Suprapubic skin (tissue), 4 donors: ENCODE data around the gene MED26. TPM values are rescaled to one million over a fixed set of nuclear protein-coding genes. Genes with fewer than 3 reads are reported as not detected.

ENCODE experiments used
- DNase-seq, 2 donors: peaks; one replicate each; pipeline ENCODE4 v3.0.0-alpha.2; 2019; ENCODE audit warnings: low spot score in 2 of 2
- H3K27ac ChIP-seq: fragments of 200-600 bp; sonication (generic); one replicate; pipeline ENCODE4 v1.5.1; 2019
- H3K27me3 ChIP-seq: fragments of 200-600 bp; sonication (generic); one replicate; pipeline ENCODE4 v1.5.1; 2019
- H3K36me3 ChIP-seq: fragments of 200-600 bp; sonication (generic); one replicate; pipeline ENCODE4 v1.5.1; 2019
- H3K4me1 ChIP-seq: fragments of 200-600 bp; sonication (generic); one replicate; pipeline ENCODE4 v1.5.1; 2019
- H3K4me3 ChIP-seq: fragments of 200-600 bp; sonication (generic); one replicate; pipeline ENCODE4 v1.5.1; 2019; ENCODE audit warnings: mild to moderate bottlenecking
- H3K9me3 ChIP-seq: fragments of 200-600 bp; sonication (generic); one replicate; pipeline ENCODE4 v1.5.1; 2019
- EP300 ChIP-seq: sonication (generic); formaldehyde crosslinking; IDR thresholded peaks from one replicate; pipeline ENCODE4 v1.6.1; 2017; ENCODE audit warnings: antibody characterized with exemption
- POLR2A ChIP-seq, 2 donors: fragments of 450-650 bp; IDR thresholded peaks; one replicate each; pipeline ENCODE4 v1.6.1; 2017; ENCODE audit warnings: antibody characterized with exemption in 2 of 2, mild to moderate bottlenecking in 2 of 2, moderate library complexity in 2 of 2
- POLR2AphosphoS5 ChIP-seq, 3 donors: sonication (generic); formaldehyde crosslinking; IDR thresholded peaks; one replicate each; pipeline ENCODE4 v1.6.1; 2017; ENCODE audit warnings: antibody characterized with exemption in 3 of 3
- WGBS: methylation state at CpG from one replicate; pipeline ENCODE4 v1.1.5; 2018; 5-methylcytosine and 5-hydroxymethylcytosine counted together
- total RNA-seq, 4 donors: library from RNA; depleted of rRNA; stranded (reverse); fragments of >200 nt; gene quantifications; one replicate each; pipeline ENCODE4 v1.1.0, GENCODE V29; 2016
- TF ChIP-seq, protein P1 (sequence below), 2 donors: fragments of 200-600 bp in 1 of 2; fragments of 450-650 bp in 1 of 2; sonication (generic) in 1 of 2; IDR thresholded peaks; one replicate each; pipeline ENCODE4 v1.5.1; 2016 to 2019; ENCODE audit warnings: antibody characterized with exemption in 2 of 2, mild to moderate bottlenecking in 1 of 2, moderate library complexity in 1 of 2

Gene MED26
- total RNA-seq, 4 donors from 2014 or later = 13.1 to 15.4 (median 14.6) TPM

DNA sequence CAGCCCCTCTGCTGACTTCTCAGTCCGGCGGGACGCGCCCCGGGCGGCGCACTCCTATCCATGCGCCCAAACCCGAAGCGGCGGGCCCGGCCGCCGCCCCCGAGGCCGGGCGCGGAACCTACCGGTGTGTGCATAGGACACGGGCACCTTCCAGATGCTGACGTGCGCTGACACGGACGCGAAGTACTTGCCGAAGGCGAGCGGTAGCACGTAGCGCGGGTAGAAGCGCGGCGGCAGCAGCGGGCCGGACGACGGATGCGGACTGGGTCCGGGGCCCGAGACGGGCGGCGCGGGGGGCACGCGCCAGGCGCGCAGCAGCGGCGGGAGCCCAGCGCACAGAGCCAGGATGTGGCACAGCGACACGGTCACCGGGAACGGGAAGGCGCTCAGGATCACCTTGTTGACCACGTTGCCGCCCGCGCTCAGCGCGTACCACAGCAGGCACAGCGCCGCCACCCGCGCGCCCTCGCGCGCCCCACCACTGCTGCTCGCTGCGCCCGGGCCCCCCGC lies 56.1 kb downstream of the MED26 start:
- TF ChIP-seq, protein P1, sequence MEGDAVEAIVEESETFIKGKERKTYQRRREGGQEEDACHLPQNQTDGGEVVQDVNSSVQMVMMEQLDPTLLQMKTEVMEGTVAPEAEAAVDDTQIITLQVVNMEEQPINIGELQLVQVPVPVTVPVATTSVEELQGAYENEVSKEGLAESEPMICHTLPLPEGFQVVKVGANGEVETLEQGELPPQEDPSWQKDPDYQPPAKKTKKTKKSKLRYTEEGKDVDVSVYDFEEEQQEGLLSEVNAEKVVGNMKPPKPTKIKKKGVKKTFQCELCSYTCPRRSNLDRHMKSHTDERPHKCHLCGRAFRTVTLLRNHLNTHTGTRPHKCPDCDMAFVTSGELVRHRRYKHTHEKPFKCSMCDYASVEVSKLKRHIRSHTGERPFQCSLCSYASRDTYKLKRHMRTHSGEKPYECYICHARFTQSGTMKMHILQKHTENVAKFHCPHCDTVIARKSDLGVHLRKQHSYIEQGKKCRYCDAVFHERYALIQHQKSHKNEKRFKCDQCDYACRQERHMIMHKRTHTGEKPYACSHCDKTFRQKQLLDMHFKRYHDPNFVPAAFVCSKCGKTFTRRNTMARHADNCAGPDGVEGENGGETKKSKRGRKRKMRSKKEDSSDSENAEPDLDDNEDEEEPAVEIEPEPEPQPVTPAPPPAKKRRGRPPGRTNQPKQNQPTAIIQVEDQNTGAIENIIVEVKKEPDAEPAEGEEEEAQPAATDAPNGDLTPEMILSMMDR (IDR thresholded peaks at IDR 0.05) = peak in 1 of 2 donors; percentile 1
- no peak for TF ChIP-seq POLR2AphosphoS5 (IDR thresholded peaks at IDR 0.05)
- peaks cover 54% of the 10 kb centered on the region for H3K4me1 ChIP-seq
- H3K9me3 ChIP-seq = no peaks in the 10 kb centered on the region
- H3K4me3 ChIP-seq = peak overlapping the region; percentile 93
- no peak for DNase-seq
- 0% methylated on average over 12 of the region's 75 CpGs for WGBS
- H3K27me3 ChIP-seq = no peaks in the 10 kb centered on the region
- peak overlapping the region; percentile 89 for H3K27ac ChIP-seq
- H3K36me3 ChIP-seq = peaks cover 49% of the 10 kb centered on the region

DNA sequence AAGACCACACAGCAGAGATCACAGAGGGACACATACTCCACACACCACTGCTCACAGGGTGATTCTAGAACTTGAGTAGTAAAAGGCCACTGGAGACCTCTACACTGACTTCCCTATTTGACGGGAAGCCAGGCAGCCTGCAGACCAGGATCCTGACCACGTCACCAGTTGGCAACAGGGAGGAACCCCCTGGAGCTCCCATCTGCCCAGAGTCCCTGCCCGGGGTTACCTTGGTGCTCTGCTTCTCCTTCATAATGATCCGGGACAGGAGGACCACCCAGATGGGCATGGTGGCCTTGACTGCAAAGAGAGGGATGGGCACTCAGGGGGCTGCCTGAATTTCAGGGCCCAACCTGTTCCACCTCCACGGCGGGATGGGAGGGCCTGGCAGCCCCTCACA lies 56.7 kb downstream of the MED26 start:
- no peak for DNase-seq
- Histone ChIP-seq H3K27ac (peak overlapping the region; percentile 89), H3K36me3 (peaks cover 49% of the 10 kb centered on the region), H3K9me3 (no peaks in the 10 kb centered on the region), H3K27me3 (no peaks in the 10 kb centered on the region), H3K4me3 (peak overlapping the region; percentile 93), H3K4me1 (peaks cover 54% of the 10 kb centered on the region)
- TF ChIP-seq EP300 (no peak), POLR2A (IDR thresholded peaks at IDR 0.05) (no peak), POLR2AphosphoS5 (IDR thresholded peaks at IDR 0.05) (no peak)
- TF ChIP-seq, protein P1 (IDR thresholded peaks at IDR 0.05) = no peak
- WGBS = 12% methylated on average over 6 of the region's 6 CpGs

DNA sequence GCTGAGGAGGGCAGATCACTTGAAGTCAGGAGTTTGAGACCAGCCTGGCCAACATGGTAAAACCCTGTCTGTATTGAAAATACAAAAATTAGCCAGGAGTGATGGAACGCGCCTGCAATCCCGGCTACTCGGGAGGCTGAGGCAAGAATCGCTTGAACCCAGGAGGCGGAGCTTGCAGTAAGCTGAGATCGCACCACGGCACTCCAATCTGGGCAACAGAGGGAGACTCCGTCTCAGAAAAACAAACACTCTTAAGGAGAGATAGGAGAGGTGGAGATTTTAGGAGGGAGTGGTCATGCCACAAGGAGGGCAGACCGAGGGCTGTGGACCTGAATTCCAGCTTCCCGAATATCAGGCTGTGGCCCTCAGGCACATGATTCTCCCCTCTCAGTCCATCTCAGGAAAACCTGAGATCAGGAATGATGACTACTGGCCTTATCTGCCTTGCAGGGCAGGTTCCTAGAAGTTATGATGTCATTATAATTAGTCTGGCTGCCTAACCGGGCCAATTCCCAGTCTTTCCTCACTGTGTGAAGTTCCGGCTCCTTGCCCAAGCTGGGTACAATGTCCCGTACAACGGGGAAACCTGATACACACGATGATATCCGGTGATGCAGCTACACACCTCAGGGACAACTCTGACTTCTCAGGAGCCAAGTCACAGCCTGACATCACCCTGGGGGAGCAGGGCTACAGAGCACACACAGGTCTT lies 58.2 kb downstream of the MED26 start:
- Histone ChIP-seq H3K27me3 (no peaks in the 10 kb centered on the region), H3K4me3 (no peak overlapping the region), H3K36me3 (peaks cover 47% of the 10 kb centered on the region), H3K4me1 (peaks cover 47% of the 10 kb centered on the region), H3K9me3 (no peaks in the 10 kb centered on the region), H3K27ac (no peak overlapping the region)
- WGBS = 74% methylated on average over 17 of the region's 17 CpGs
- no peak for DNase-seq
- no peak for TF ChIP-seq EP300
- no peak for TF ChIP-seq POLR2AphosphoS5 (IDR thresholded peaks at IDR 0.05)
- TF ChIP-seq, protein P1 (IDR thresholded peaks at IDR 0.05) = no peak
- TF ChIP-seq POLR2A (IDR thresholded peaks at IDR 0.05) = no peak

DNA sequence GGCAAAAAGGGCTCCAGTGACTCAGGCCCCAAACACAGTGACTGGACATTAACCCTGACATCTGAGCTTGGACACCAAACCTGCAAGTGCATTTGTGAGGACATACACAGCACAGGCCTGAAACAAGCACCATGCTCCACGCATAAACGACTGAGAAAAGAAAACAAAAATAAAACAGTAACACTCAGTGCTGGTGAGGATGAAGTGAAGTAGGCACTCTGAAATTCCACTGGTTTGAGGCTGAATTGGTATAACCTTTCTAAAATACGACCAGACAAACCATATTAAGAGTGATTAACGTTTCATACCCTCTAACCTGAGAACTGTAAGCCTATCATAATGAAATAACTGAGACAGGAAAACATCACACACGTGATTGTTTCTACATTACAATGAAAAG lies 61.3 kb downstream of the MED26 start:
- H3K9me3 ChIP-seq = no peaks in the 10 kb centered on the region
- H3K27me3 ChIP-seq = no peaks in the 10 kb centered on the region
- WGBS = 93% methylated on average over 5 of the region's 5 CpGs
- no peak overlapping the region for H3K27ac ChIP-seq
- TF ChIP-seq, protein P1 (IDR thresholded peaks at IDR 0.05) = no peak
- no peak for DNase-seq
- no peak overlapping the region for H3K4me3 ChIP-seq
- H3K36me3 ChIP-seq = peaks cover 73% of the 10 kb centered on the region
- H3K4me1 ChIP-seq = peaks cover 26% of the 10 kb centered on the region

DNA sequence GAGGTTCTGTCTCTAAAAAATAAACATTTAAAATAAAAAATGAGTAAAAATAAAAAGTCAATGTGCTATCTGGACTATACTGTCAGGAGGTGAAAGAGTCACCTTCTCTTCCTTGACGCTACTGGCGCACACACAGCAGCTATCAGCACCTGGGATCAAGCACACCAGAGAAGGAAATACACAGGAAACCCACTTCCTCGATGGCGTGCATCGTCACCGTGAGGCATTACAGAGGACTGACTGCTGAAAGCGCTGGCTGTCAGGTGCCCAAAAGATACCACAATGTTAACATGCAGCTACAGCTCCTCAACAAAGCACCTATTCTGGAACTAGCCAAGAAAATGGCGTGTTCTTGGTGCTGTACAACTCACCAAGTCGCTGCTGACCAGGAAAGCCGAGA lies 61.8 kb downstream of the MED26 start:
- H3K4me3 ChIP-seq = no peak overlapping the region
- TF ChIP-seq POLR2A (IDR thresholded peaks at IDR 0.05) (no peak), POLR2AphosphoS5 (IDR thresholded peaks at IDR 0.05) (no peak), EP300 (no peak)
- TF ChIP-seq, protein P1 (IDR thresholded peaks at IDR 0.05) = no peak
- no peak overlapping the region for H3K27ac ChIP-seq
- whole genome bisulfite sequencing = 63% methylated on average over 10 of the region's 10 CpGs
- DNase-seq = no peak
- peaks cover 21% of the 10 kb centered on the region for H3K4me1 ChIP-seq
- no peaks in the 10 kb centered on the region for H3K9me3 ChIP-seq
- H3K27me3 ChIP-seq = no peaks in the 10 kb centered on the region
- peaks cover 78% of the 10 kb centered on the region for H3K36me3 ChIP-seq
